Measurements from ENCODE around the gene LONRF2. TPM values are rescaled to one million over a fixed set of nuclear protein-coding genes. Genes with fewer than 3 reads are reported as not detected.

Gene LONRF2
- total and polyA plus RNA-seq, 2 experiments from 2014 or later = 0.69 to 1.9 TPM

- H4K20me1 ChIP-seq (ENCODE audit: insufficient read depth, poor library complexity, severe bottlenecking) = no peaks in the 10 kb centered on the region
- 90% methylated on average over 12 of the region's 12 CpGs for WGBS (ENCODE audit: low lambda C conversion rate, missing lambda C conversion rate)
- no peaks in the 10 kb centered on the region for H3K79me2 ChIP-seq
- H3K4me2 ChIP-seq = no peak overlapping the region
- TF ChIP-seq EZH2phosphoT487 (IDR thresholded peaks at IDR 0.05; ENCODE audit: low read depth, severe bottlenecking, unreplicated experiment) (no peak), EZH2 (IDR thresholded peaks at IDR 0.05; ENCODE audit: borderline replicate concordance) (no peak), CTCF (IDR thresholded peaks at IDR 0.05; ENCODE audit: poor library complexity) (no peak)
- no peaks in the 10 kb centered on the region for H3K9me2 ChIP-seq (replicated peaks; ENCODE audit: insufficient read depth)
- H3K9me3 ChIP-seq (ENCODE audit: low read depth) = no peaks in the 10 kb centered on the region
- H2AFZ ChIP-seq = no peak overlapping the region
- no peak for DNase-seq (ENCODE audit: low spot score)
- no peak overlapping the region for H3K27ac ChIP-seq
- no peak overlapping the region for H3K4me3 ChIP-seq
- H3K4me1 ChIP-seq (ENCODE audit: insufficient read depth) = no peaks in the 10 kb centered on the region
- H3K36me3 ChIP-seq (replicated peaks; ENCODE audit: insufficient read depth, low read depth) = no peaks in the 10 kb centered on the region
- H3K27me3 ChIP-seq = no peaks in the 10 kb centered on the region
These were observed 43.8 kb downstream of the LONRF2 start for GRCh38 chr2:100278501-100278900.

GRCh38 chr2:100277540-100278207 lies 44.6 kb downstream of the LONRF2 start:
- TF ChIP-seq CTCF (IDR thresholded peaks at IDR 0.05; ENCODE audit: poor library complexity) (no peak), EZH2phosphoT487 (IDR thresholded peaks at IDR 0.05; ENCODE audit: low read depth, severe bottlenecking, unreplicated experiment) (no peak), EZH2 (IDR thresholded peaks at IDR 0.05; ENCODE audit: borderline replicate concordance) (no peak)
- DNase-seq (ENCODE audit: low spot score) = no peak
- Histone ChIP-seq H3K4me3 (no peak overlapping the region), H3K9me3 (ENCODE audit: low read depth) (no peaks in the 10 kb centered on the region), H3K79me2 (no peaks in the 10 kb centered on the region), H3K4me1 (ENCODE audit: insufficient read depth) (no peaks in the 10 kb centered on the region), H3K36me3 (replicated peaks; ENCODE audit: insufficient read depth, low read depth) (no peaks in the 10 kb centered on the region), H3K4me2 (no peak overlapping the region), H3K9me2 (replicated peaks; ENCODE audit: insufficient read depth) (no peaks in the 10 kb centered on the region), H3K27ac (no peak overlapping the region), H3K27me3 (no peaks in the 10 kb centered on the region), H2AFZ (no peak overlapping the region), H4K20me1 (ENCODE audit: insufficient read depth, poor library complexity, severe bottlenecking) (no peaks in the 10 kb centered on the region)
- 95% methylated on average over 12 of the region's 12 CpGs for WGBS (ENCODE audit: low lambda C conversion rate, missing lambda C conversion rate)

GRCh38 chr2:100276716-100277115 lies 45.6 kb downstream of the LONRF2 start:
- Histone ChIP-seq H3K9me2 (replicated peaks; ENCODE audit: insufficient read depth) (no peaks in the 10 kb centered on the region), H3K27ac (no peak overlapping the region), H3K9me3 (ENCODE audit: low read depth) (no peaks in the 10 kb centered on the region), H3K27me3 (no peaks in the 10 kb centered on the region), H3K36me3 (replicated peaks; ENCODE audit: insufficient read depth, low read depth) (no peaks in the 10 kb centered on the region), H4K20me1 (ENCODE audit: insufficient read depth, poor library complexity, severe bottlenecking) (no peaks in the 10 kb centered on the region), H3K4me2 (no peak overlapping the region), H2AFZ (no peak overlapping the region), H3K4me3 (no peak overlapping the region), H3K79me2 (no peaks in the 10 kb centered on the region), H3K4me1 (ENCODE audit: insufficient read depth) (no peaks in the 10 kb centered on the region)
- TF ChIP-seq EZH2phosphoT487 (IDR thresholded peaks at IDR 0.05; ENCODE audit: low read depth, severe bottlenecking, unreplicated experiment) = no peak
- TF ChIP-seq EZH2 (IDR thresholded peaks at IDR 0.05; ENCODE audit: borderline replicate concordance) = no peak
- no peak for TF ChIP-seq CTCF (IDR thresholded peaks at IDR 0.05; ENCODE audit: poor library complexity)
- DNase-seq (ENCODE audit: low spot score) = no peak
- 87% methylated on average over 4 of the region's 4 CpGs for WGBS (ENCODE audit: low lambda C conversion rate, missing lambda C conversion rate)

Measured in hepatocyte (in vitro differentiated cells).